B cell (primary cell): ENCODE data around the gene PRRC2C. TPM values are rescaled to one million over a fixed set of nuclear protein-coding genes. Genes with fewer than 3 reads are reported as not detected.
"Not testable (repeated sequence)": the region's sequence is repeated elsewhere in the genome, so short reads cannot be mapped to it uniquely, and the experiment has no call there.

Source experiments
- ATAC-seq: fragments of 200-7000 bp; cut with Tn5 transposase; one replicate; pipeline ENCODE4 v1.10.0; 2021; ENCODE audit warnings: low read depth, mild to moderate bottlenecking, moderate number of reproducible peaks, moderate library complexity
- CTCF ChIA-PET: fragments of 350-600 bp; sonication (Branson Sonifier 250); formaldehyde crosslinking; loops from one replicate; lab custom pipeline; 2021; ENCODE audit warnings: antibody characterized with exemption, inconsistent platforms; lab: Charles Lee
- POLR2A ChIA-PET: fragments of 350-600 bp; sonication (Branson Sonifier 250); formaldehyde crosslinking; loops from one replicate; lab custom pipeline; 2021; ENCODE audit warnings: antibody characterized with exemption; lab: Charles Lee
- DNase-seq: peaks from one replicate; pipeline ENCODE4 v3.0.0; 2013
- H2AFZ ChIP-seq: 2 replicates; pipeline ENCODE4 v1.6.1; 2012; ENCODE audit warnings: mild to moderate bottlenecking, low read depth, low read length; ENCODE audit not compliant: insufficient read depth, poor library complexity, severe bottlenecking
- H3K27ac ChIP-seq, 2 donors: 1 replicate in 1 of 2; 2 replicates in 1 of 2; pipeline ENCODE4 v1.5.1; 2012 to 2013; ENCODE audit warnings: low read length in 2 of 2, mild to moderate bottlenecking in 2 of 2, moderate library complexity in 1 of 2
- H3K27me3 ChIP-seq, 4 experiments: fragments of 200-600 bp in 1 of 4; sonication (generic) in 1 of 4; replicated peaks in 1 of 4; 1 replicate in 2 of 4; 2 replicates in 2 of 4; pipeline versions ENCODE4 v1.6.1 to v1.7.0; 2013 to 2016; ENCODE audit warnings: low read length in 3 of 4, mild to moderate bottlenecking in 2 of 4, mixed read lengths in 1 of 4, moderate library complexity in 1 of 4; ENCODE audit not compliant: insufficient read depth in 4 of 4, control insufficient read depth in 3 of 4; ENCODE audit errors: control extremely low read depth in 1 of 4
- H3K36me3 ChIP-seq, 2 experiments: replicated peaks in 1 of 2; 1 replicate in 1 of 2; 2 replicates in 1 of 2; pipeline versions ENCODE4 v1.6.1 to v1.7.1; 2013; ENCODE audit warnings: low read length in 1 of 2; ENCODE audit not compliant: insufficient read depth in 2 of 2, control insufficient read depth in 1 of 2; ENCODE audit errors: control extremely low read depth in 1 of 2, extremely low read depth in 1 of 2
- H3K4me1 ChIP-seq, 2 donors: fragments of 200-600 bp in 1 of 2; sonication (generic) in 1 of 2; 1 replicate in 1 of 2; 2 replicates in 1 of 2; pipeline versions ENCODE4 v1.5.1 to v1.6.1; 2013 to 2017; ENCODE audit warnings: low read length in 2 of 2; ENCODE audit not compliant: control insufficient read depth in 2 of 2, insufficient read depth in 2 of 2
- H3K4me2 ChIP-seq: replicated peaks from 2 replicates; pipeline ENCODE3; 2012; ENCODE audit warnings: mild to moderate bottlenecking, low read depth, low read length; ENCODE audit not compliant: poor library complexity, severe bottlenecking
- H3K4me3 ChIP-seq, 5 experiments: fragments of 200-600 bp in 1 of 5; sonication (generic) in 1 of 5; 1 replicate in 3 of 5; 2 replicates in 2 of 5; pipeline versions ENCODE4 v1.5.1 to v1.7.0; 2011 to 2016; ENCODE audit warnings: low read length in 4 of 5, mild to moderate bottlenecking in 4 of 5, low read depth in 2 of 5, control low read depth in 1 of 5, moderate library complexity in 1 of 5; ENCODE audit not compliant: insufficient read depth in 1 of 5; ENCODE audit errors: control extremely low read depth in 1 of 5, extremely low read depth in 1 of 5
- H3K79me2 ChIP-seq: fragments of 200-600 bp; sonication (generic); one replicate; pipeline ENCODE4 v1.6.0; 2016; ENCODE audit warnings: low read length; ENCODE audit not compliant: control insufficient read depth, insufficient read depth
- H3K9ac ChIP-seq: fragments of 200-600 bp; sonication (generic); 2 replicates; pipeline ENCODE4 v1.6.1; 2017; ENCODE audit warnings: mild to moderate bottlenecking, low read length, moderate library complexity
- H3K9me3 ChIP-seq, 3 donors: one replicate each; pipeline versions ENCODE4 v1.6.1 to v1.7.1; 2013; ENCODE audit warnings: low read length in 2 of 3; ENCODE audit not compliant: control insufficient read depth in 2 of 3, insufficient read depth in 1 of 3; ENCODE audit errors: control extremely low read depth in 1 of 3
- H4K20me1 ChIP-seq: 2 replicates; pipeline ENCODE4 v1.6.0; 2012; ENCODE audit warnings: mild to moderate bottlenecking, low read length; ENCODE audit not compliant: insufficient read depth, control insufficient read depth, poor library complexity, severe bottlenecking
- H3K27ac Mint-ChIP-seq: one replicate; pipeline ENCODE4 v1.8.0; 2021; ENCODE audit warnings: mixed read lengths
- H3K27me3 Mint-ChIP-seq: one replicate; pipeline ENCODE4 v1.8.0; 2021; ENCODE audit warnings: mixed read lengths
- H3K4me1 Mint-ChIP-seq: one replicate; pipeline ENCODE4 v1.8.0; 2021; ENCODE audit warnings: mixed read lengths
- H3K4me3 Mint-ChIP-seq: one replicate; pipeline ENCODE4 v1.8.0; 2021; ENCODE audit warnings: mixed read lengths
- H3K9me3 Mint-ChIP-seq: one replicate; pipeline ENCODE4 v1.8.0; 2022; ENCODE audit warnings: mixed read lengths; ENCODE audit not compliant: insufficient read depth
- CTCF ChIP-seq: fragments of 200-600 bp; IDR thresholded peaks from one replicate; pipeline ENCODE4 v1.8.0; 2022; ENCODE audit warnings: antibody characterized with exemption, mild to moderate bottlenecking
- EZH2 ChIP-seq: IDR thresholded peaks from 2 replicates; pipeline ENCODE4 v1.6.1; 2012; ENCODE audit warnings: borderline replicate concordance, low read depth, mild to moderate bottlenecking, moderate library complexity, low read length; ENCODE audit not compliant: insufficient read depth, poor library complexity, severe bottlenecking
- WGBS: methylation state at CpG from one replicate; pipeline ENCODE4 v1.1.5; 2013; ENCODE audit warnings: missing lambda C conversion rate; ENCODE audit not compliant: insufficient coverage; 5-methylcytosine and 5-hydroxymethylcytosine counted together
- intact Hi-C: fragments of 100-400 bp; cut with micrococcal nuclease; formaldehyde crosslinking; loops from one replicate; pipeline ENCODE4 v1.10.0; 2022
- polyA minus RNA-seq: library from RNA; depleted of rRNA, polyadenylated mRNA; stranded (reverse); fragments of >200 nt; gene quantifications from 2 replicates; pipeline ENCODE4 v1.2.3, GENCODE V29; 2012
- polyA plus RNA-seq: library from polyadenylated mRNA; depleted of rRNA; stranded (reverse); fragments of >200 nt; gene quantifications from 2 replicates; pipeline ENCODE4 v1.2.3, GENCODE V29; 2012
- total RNA-seq, 2 donors: library from RNA; stranded (reverse); fragments of 120-200 nt in 1 of 2; gene quantifications; 1 replicate in 1 of 2; 2 replicates in 1 of 2; pipeline versions ENCODE4 v1.2.3 to v1.2.4, GENCODE V29; 2013 to 2022

Gene PRRC2C
- total RNA-seq (300 and 305 TPM in 2 replicates), polyA plus RNA-seq (65.4 and 82.9 TPM in 2 replicates), polyA minus RNA-seq (50.4 and 111 TPM in 2 replicates)
- 86.7 TPM for total RNA-seq (2013)

- H3K4me3 Mint-ChIP-seq = peak within 1 kb of the TSS; percentile 93
- DNase-seq = peak; percentile 97
- CTCF ChIA-PET = interaction anchor here (0.7 to 1.5 kb wide), 16 partner anchors 9 to 1047 kb away, joined by 3 to 5 read pairs (median 3); partner anchors contain the start of genes FMO4, METTL13 and VAMP4
- Histone ChIP-seq H3K27me3 (no peaks in the 10 kb centered on the region), H2AFZ (peak within 1 kb of the TSS; percentile 34), H3K4me1 (peaks cover 25 to 47% of the 10 kb centered on the region in 2 donors), H4K20me1 (peaks cover 44% of the 10 kb centered on the region), H3K79me2 (peaks cover 58% of the 10 kb centered on the region), H3K36me3 (peaks cover 1 to 4% of the 10 kb centered on the region in 2 experiments), H3K27ac (peak within 1 kb of the TSS; percentile 99 to 100), H3K4me2 (peak within 1 kb of the TSS; percentile 93), H3K9me3 (no peaks in the 10 kb centered on the region), H3K4me3 (peak within 1 kb of the TSS; percentile 97 to 100 (median 99)), H3K9ac (peak within 1 kb of the TSS; percentile 100)
- POLR2A ChIA-PET = interaction anchor here (0.7 to 2.1 kb wide), 4 partner anchors 12 to 1691 kb away, joined by 3 to 8 read pairs (median 6); partner anchors contain the start of genes METTL13 and METTL18
- no peaks in the 10 kb centered on the region for H3K27me3 Mint-ChIP-seq
- H3K4me1 Mint-ChIP-seq = peaks cover 47% of the 10 kb centered on the region
- peak; percentile 83 for TF ChIP-seq CTCF
- no peak for TF ChIP-seq EZH2
- peak; percentile 92 for ATAC-seq
- WGBS = under 1% methylated on average over 45 of the region's 50 CpGs
- intact Hi-C loops = loop anchor here (1.0 to 10.0 kb wide), 11 partner anchors 23 to 1998 kb away; partner anchors contain the start of genes DNM3, FMO4, GORAB and KIFAP3
- H3K9me3 Mint-ChIP-seq = no peaks in the 10 kb centered on the region
- peak within 1 kb of the TSS; percentile 94 for H3K27ac Mint-ChIP-seq
These were observed at the start of gene PRRC2C for GRCh38 chr1:171485375-171486047. Gene PRRC2C, plus strand, starts transcription at chr1:171485530. Its CDS starts 26,559 bp downstream, at chr1:171512089.

- no peak overlapping the region for H3K27ac Mint-ChIP-seq
- H3K4me1 Mint-ChIP-seq = no peaks in the 10 kb centered on the region
- POLR2A ChIA-PET = no interaction called here
- CTCF ChIA-PET = no interaction called here
- no peaks in the 10 kb centered on the region for H3K79me2 ChIP-seq
- H3K9me3 ChIP-seq = peaks cover 0 to 1% (median 0%) of the 10 kb centered on the region in 3 donors
- intact Hi-C loops = no loop called here
- peaks cover 18% of the 10 kb centered on the region for H3K27me3 Mint-ChIP-seq
- no peak for TF ChIP-seq EZH2
- no peak for TF ChIP-seq CTCF
- no peaks in the 10 kb centered on the region for H3K4me1 ChIP-seq
- H3K27ac ChIP-seq = no peak overlapping the region
- no peak overlapping the region for H3K4me2 ChIP-seq
- no peak overlapping the region for H3K4me3 Mint-ChIP-seq
- no peak overlapping the region for H3K4me3 ChIP-seq
- no peaks in the 10 kb centered on the region for H3K27me3 ChIP-seq
- ATAC-seq (no peak), DNase-seq (no peak)
- H4K20me1 ChIP-seq = no peaks in the 10 kb centered on the region
- H3K9me3 Mint-ChIP-seq = no peaks in the 10 kb centered on the region
- no peak overlapping the region for H3K9ac ChIP-seq
- no peak overlapping the region for H2AFZ ChIP-seq
- no peaks in the 10 kb centered on the region for H3K36me3 ChIP-seq
- WGBS = 100% methylated on average over 2 of the region's 2 CpGs
These were observed 46.9 kb upstream of the PRRC2C start for GRCh38 chr1:171438441-171438840.

GRCh38 chr1:171440201-171440600 is 45.1 kb upstream of the PRRC2C start:
- intact Hi-C loops, H3K27me3 ChIP-seq: not testable (repeated sequence)
- no CpG with 5 or more reads among the region's 3 CpGs for WGBS

More at GRCh38 chr1:171440201-171440600, 45.1 kb upstream of the PRRC2C start:
- ATAC-seq, H3K4me3 Mint-ChIP-seq, POLR2A ChIA-PET, H3K4me3 ChIP-seq, H3K79me2 ChIP-seq, H3K27ac ChIP-seq, H2AFZ ChIP-seq, CTCF ChIA-PET, H3K9ac ChIP-seq, H3K9me3 Mint-ChIP-seq, DNase-seq, H3K4me1 ChIP-seq, H3K4me2 ChIP-seq, H3K27ac Mint-ChIP-seq, H4K20me1 ChIP-seq, H3K36me3 ChIP-seq, H3K4me1 Mint-ChIP-seq, H3K9me3 ChIP-seq: not testable (repeated sequence)
- H3K27me3 Mint-ChIP-seq = peaks cover 18% of the 10 kb centered on the region
